GM12878 (cell line): ENCODE results near the gene PLCG2. TPM values are rescaled to one million over a fixed set of nuclear protein-coding genes. Genes with fewer than 3 reads are reported as not detected.

Source experiments
- CREM ChIP-seq: IDR thresholded peaks from 2 replicates; pipeline ENCODE4 v1.6.1; 2014; ENCODE audit warnings: antibody characterized with exemption, low read depth
- ESRRA ChIP-seq: IDR thresholded peaks from 2 replicates; pipeline ENCODE4 v1.6.1; 2012; ENCODE audit warnings: mild to moderate bottlenecking, low read length, improper control_type of control experiment
- KLF5 ChIP-seq: fragments of 450-650 bp; IDR thresholded peaks from 2 replicates; pipeline ENCODE4 v1.6.1; 2014; ENCODE audit warnings: mild to moderate bottlenecking; ENCODE audit not compliant: partially characterized antibody
- NBN ChIP-seq: fragments of 450-650 bp; IDR thresholded peaks from 2 replicates; pipeline ENCODE4 v1.6.1; 2016
- PAX8 ChIP-seq: fragments of 450-650 bp; IDR thresholded peaks from 2 replicates; pipeline ENCODE4 v1.6.1; 2017; ENCODE audit warnings: mild to moderate bottlenecking, moderate library complexity
- POU2F2 ChIP-seq: IDR thresholded peaks from 3 replicates; pipeline ENCODE4 v1.6.1; 2011; ENCODE audit warnings: low read depth, mild to moderate bottlenecking, low read length, borderline replicate concordance
- YY1 ChIP-seq: IDR thresholded peaks from 2 replicates; pipeline ENCODE4 v1.6.1; 2011; ENCODE audit warnings: low read depth, mild to moderate bottlenecking, low read length
- ZNF217 ChIP-seq: fragments of 450-650 bp; IDR thresholded peaks from 2 replicates; pipeline ENCODE4 v1.6.1; 2017; ENCODE audit warnings: antibody characterized with exemption, mild to moderate bottlenecking
- ZNF274 ChIP-seq: IDR thresholded peaks from one replicate; pipeline ENCODE4 v1.8.0; 2011; ENCODE audit not compliant: insufficient read length, insufficient read depth
- polyA plus RNA-seq, 11 experiments: library from polyadenylated mRNA; depleted of rRNA in 4 of 11; unstranded in 6 of 11; stranded (reverse) in 5 of 11; fragments of >200 nt; fragmentation: Nextera tagmentation in 4 of 11; fragmentation: Illumina TruSeq in 1 of 11; extraction: Ambion mirVana in 4 of 11; extraction: Trizol in 1 of 11; gene quantifications; 1 replicate in 1 of 11; 2 replicates in 10 of 11; pipeline versions ENCODE4 v1.2.1 to v1.2.3, GENCODE V29; 2011 to 2016; ENCODE audit warnings: inconsistent platforms in 2 of 11, missing spikeins in 2 of 11, low read depth in 1 of 11
- total RNA-seq, 4 experiments: library from RNA; depleted of rRNA in 3 of 4; stranded (reverse); fragments of >200 nt in 3 of 4; fragmentation: Illumina TruSeq in 1 of 4; extraction: Trizol in 1 of 4; gene quantifications; 2 replicates each; pipeline versions ENCODE4 v1.2.1 to v1.2.3, GENCODE V29; 2013 to 2021
- TF ChIP-seq, protein P1 (sequence below): fragments of 450-650 bp; IDR thresholded peaks from 2 replicates; pipeline ENCODE4 v1.6.1; 2017; ENCODE audit warnings: mild to moderate bottlenecking, moderate library complexity
- TF ChIP-seq, protein P2 (sequence below): IDR thresholded peaks from 2 replicates; pipeline ENCODE4 v1.6.1; 2012; ENCODE audit warnings: low read depth, low read length, improper control_type of control experiment
- TF ChIP-seq, protein P3 (sequence below): fragments of 450-650 bp; IDR thresholded peaks from 2 replicates; pipeline ENCODE4 v1.6.1; 2017; ENCODE audit warnings: low read depth, mild to moderate bottlenecking, moderate library complexity
- TF ChIP-seq, protein P4 (sequence below): fragments of 450-650 bp; formaldehyde crosslinking; IDR thresholded peaks from 2 replicates; pipeline ENCODE4 v1.4.0; 2020; ENCODE audit warnings: mild to moderate bottlenecking, moderate library complexity

PLCG2 gene
- total and polyA plus RNA-seq, 10 of the 15 experiments (the other 5 are each of a cell fraction or from before 2014, with no cell fraction given), result 47.6 to 256 (median 149) TPM

DNA sequence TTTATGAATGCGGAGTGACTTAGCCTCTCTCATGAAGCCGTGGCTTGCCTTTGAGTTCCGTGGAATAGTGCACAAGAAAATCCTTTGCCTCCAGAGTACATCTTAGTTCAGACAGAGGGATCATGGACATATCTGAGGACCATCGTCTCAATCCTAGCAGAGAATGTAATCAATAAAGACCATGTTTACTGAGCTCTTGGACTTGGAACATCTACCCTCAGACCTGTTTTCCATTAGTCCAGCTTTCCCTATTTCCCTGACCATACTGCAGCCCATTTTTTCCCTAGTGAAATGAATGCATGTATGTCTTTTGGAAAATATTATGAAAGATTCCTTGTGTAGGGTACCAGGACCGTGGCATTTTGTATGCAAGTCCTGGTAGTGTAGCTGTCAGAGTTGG is 90.2 kb downstream of the PLCG2 start (continued):
- TF ChIP-seq, protein P1, sequence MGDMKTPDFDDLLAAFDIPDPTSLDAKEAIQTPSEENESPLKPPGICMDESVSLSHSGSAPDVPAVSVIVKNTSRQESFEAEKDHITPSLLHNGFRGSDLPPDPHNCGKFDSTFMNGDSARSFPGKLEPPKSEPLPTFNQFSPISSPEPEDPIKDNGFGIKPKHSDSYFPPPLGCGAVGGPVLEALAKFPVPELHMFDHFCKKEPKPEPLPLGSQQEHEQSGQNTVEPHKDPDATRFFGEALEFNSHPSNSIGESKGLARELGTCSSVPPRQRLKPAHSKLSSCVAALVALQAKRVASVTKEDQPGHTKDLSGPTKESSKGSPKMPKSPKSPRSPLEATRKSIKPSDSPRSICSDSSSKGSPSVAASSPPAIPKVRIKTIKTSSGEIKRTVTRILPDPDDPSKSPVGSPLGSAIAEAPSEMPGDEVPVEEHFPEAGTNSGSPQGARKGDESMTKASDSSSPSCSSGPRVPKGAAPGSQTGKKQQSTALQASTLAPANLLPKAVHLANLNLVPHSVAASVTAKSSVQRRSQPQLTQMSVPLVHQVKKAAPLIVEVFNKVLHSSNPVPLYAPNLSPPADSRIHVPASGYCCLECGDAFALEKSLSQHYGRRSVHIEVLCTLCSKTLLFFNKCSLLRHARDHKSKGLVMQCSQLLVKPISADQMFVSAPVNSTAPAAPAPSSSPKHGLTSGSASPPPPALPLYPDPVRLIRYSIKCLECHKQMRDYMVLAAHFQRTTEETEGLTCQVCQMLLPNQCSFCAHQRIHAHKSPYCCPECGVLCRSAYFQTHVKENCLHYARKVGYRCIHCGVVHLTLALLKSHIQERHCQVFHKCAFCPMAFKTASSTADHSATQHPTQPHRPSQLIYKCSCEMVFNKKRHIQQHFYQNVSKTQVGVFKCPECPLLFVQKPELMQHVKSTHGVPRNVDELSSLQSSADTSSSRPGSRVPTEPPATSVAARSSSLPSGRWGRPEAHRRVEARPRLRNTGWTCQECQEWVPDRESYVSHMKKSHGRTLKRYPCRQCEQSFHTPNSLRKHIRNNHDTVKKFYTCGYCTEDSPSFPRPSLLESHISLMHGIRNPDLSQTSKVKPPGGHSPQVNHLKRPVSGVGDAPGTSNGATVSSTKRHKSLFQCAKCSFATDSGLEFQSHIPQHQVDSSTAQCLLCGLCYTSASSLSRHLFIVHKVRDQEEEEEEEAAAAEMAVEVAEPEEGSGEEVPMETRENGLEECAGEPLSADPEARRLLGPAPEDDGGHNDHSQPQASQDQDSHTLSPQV, result no peak
- no peak for TF ChIP-seq NBN
- TF ChIP-seq, protein P2, sequence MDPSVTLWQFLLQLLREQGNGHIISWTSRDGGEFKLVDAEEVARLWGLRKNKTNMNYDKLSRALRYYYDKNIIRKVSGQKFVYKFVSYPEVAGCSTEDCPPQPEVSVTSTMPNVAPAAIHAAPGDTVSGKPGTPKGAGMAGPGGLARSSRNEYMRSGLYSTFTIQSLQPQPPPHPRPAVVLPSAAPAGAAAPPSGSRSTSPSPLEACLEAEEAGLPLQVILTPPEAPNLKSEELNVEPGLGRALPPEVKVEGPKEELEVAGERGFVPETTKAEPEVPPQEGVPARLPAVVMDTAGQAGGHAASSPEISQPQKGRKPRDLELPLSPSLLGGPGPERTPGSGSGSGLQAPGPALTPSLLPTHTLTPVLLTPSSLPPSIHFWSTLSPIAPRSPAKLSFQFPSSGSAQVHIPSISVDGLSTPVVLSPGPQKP, result no peak
- TF ChIP-seq YY1, result no peak
- TF ChIP-seq CREM, result no peak
- no peak for TF ChIP-seq ZNF274
- no peak for TF ChIP-seq ESRRA
- TF ChIP-seq, protein P3, sequence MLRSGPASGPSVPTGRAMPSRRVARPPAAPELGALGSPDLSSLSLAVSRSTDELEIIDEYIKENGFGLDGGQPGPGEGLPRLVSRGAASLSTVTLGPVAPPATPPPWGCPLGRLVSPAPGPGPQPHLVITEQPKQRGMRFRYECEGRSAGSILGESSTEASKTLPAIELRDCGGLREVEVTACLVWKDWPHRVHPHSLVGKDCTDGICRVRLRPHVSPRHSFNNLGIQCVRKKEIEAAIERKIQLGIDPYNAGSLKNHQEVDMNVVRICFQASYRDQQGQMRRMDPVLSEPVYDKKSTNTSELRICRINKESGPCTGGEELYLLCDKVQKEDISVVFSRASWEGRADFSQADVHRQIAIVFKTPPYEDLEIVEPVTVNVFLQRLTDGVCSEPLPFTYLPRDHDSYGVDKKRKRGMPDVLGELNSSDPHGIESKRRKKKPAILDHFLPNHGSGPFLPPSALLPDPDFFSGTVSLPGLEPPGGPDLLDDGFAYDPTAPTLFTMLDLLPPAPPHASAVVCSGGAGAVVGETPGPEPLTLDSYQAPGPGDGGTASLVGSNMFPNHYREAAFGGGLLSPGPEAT, result no peak
- no peak for TF ChIP-seq KLF5
- TF ChIP-seq, protein P4, sequence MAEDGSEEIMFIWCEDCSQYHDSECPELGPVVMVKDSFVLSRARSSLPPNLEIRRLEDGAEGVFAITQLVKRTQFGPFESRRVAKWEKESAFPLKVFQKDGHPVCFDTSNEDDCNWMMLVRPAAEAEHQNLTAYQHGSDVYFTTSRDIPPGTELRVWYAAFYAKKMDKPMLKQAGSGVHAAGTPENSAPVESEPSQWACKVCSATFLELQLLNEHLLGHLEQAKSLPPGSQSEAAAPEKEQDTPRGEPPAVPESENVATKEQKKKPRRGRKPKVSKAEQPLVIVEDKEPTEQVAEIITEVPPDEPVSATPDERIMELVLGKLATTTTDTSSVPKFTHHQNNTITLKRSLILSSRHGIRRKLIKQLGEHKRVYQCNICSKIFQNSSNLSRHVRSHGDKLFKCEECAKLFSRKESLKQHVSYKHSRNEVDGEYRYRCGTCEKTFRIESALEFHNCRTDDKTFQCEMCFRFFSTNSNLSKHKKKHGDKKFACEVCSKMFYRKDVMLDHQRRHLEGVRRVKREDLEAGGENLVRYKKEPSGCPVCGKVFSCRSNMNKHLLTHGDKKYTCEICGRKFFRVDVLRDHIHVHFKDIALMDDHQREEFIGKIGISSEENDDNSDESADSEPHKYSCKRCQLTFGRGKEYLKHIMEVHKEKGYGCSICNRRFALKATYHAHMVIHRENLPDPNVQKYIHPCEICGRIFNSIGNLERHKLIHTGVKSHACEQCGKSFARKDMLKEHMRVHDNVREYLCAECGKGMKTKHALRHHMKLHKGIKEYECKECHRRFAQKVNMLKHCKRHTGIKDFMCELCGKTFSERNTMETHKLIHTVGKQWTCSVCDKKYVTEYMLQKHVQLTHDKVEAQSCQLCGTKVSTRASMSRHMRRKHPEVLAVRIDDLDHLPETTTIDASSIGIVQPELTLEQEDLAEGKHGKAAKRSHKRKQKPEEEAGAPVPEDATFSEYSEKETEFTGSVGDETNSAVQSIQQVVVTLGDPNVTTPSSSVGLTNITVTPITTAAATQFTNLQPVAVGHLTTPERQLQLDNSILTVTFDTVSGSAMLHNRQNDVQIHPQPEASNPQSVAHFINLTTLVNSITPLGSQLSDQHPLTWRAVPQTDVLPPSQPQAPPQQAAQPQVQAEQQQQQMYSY, result no peak
- no peak for TF ChIP-seq POU2F2
- TF ChIP-seq ZNF217, result no peak
- TF ChIP-seq PAX8, result no peak
